Left cardiac atrium (tissue), 4 donors: Measurements from ENCODE around the gene DPYD. TPM values are rescaled to one million over a fixed set of nuclear protein-coding genes. Genes with fewer than 3 reads are reported as not detected.

Experiments used
- ATAC-seq, 2 donors: fragments of 200-7000 bp; cut with Tn5 transposase; one replicate each; pipeline ENCODE4 v1.9.1; 2020; ENCODE audit warnings: mild to moderate bottlenecking in 2 of 2, moderate library complexity in 2 of 2
- DNase-seq: peaks from one replicate; pipeline ENCODE4 v3.0.0-alpha.2; 2020
- intact Hi-C, 2 donors: fragments of 100-400 bp; cut with DNase I; formaldehyde crosslinking; loops; one replicate each; pipeline versions ENCODE4 v1.14.1 to v1.15.1; 2022 to 2023
- total RNA-seq, 2 donors: library from RNA; stranded (reverse); fragmentation: NEBNext Ultra II Directional; extraction: Animal tissue kit (Norgen Biotek cat#: 25700); gene quantifications; one replicate each; pipeline ENCODE4 v1.2.1, GENCODE V29; 2021
- donor health status: DM: no; HTN: yes; CAD: no.
- donor health status: DM: no; HTN: yes; CAD: no; lungs with severe emphysema.
- donor health status: DM: yes; HTN: yes; CAD: no.
- donor health status: Dilated cardiomyopathy.

Gene DPYD
- total RNA-seq, 2 donors from 2014 or later: 16.7 to 22.8 TPM

GRCh38 chr1:97588772-97589171 lies 332.1 kb downstream of the DPYD start:
- no peak for ATAC-seq

DNA sequence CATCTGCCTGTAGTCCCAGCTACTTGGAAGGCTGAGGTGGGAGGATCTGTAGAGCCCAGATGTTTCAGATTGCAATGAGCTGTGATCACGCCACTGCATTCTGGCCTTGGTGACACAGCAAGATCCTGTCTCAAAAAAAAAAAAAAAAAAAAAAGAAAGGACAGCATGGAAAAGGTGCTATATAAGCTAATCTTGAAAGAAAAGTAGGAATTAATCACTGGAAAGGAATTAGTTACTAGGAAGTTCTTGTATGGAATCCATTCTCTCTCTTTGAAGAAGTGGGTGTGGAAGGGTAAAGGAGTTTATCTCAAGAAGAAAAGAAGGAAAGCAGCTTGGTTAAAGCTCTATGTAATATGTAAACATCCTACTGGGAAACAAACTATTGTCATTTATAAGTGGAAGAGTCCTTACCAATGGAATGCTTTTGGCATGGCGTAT lies 339.2 kb downstream of the DPYD start:
- intact Hi-C loops: no loop called here
- DNase-seq (no peak), ATAC-seq (no peak)

More at GRCh38 chr1:97588772-97589171, 332.1 kb downstream of the DPYD start:
- intact Hi-C loops: no loop called here
- DNase-seq: no peak

GRCh38 chr1:97577613-97578012 lies 343.2 kb downstream of the DPYD start:
- ATAC-seq: no peak
- intact Hi-C loops: no loop called here
- DNase-seq: no peak

DNA sequence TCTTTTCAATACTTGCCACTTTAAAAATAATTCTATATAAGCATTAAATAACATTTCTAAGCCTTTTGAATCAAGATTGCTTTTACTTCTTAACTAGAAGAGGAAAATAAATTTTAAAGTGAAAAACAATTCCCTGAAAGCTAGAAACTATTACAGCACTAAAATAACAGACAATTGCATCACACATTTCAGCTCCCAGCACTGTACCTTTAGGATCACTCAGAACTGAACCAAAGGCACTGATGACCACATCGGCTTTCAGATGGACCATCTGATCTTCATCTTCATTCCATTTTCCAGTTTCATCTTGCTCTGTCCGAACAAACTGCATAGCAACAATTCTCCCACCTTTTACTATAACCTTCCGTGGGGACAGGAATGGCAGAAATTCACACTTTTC lies 347.3 kb downstream of the DPYD start:
- ATAC-seq (no peak), DNase-seq (no peak)
- intact Hi-C loops: no loop called here

DNA sequence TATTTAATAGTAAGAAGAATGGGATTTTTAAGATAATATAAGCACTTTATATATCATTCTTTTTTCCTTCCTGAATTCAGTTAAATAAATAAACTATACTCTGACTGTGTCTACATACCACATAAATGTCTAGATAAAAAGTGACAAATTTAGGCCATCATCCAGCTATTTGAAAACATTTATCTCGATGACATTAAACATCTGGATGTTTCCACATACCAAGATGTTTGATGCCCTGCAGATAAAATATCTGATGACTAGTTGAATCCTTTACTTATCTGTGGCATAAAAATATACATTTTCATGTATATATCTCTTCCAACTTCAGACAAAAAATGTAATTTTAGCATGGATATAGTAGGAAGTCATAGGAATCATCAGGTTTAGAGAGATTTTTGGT lies 348.3 kb downstream of the DPYD start:
- intact Hi-C loops: no loop called here
- no peak for ATAC-seq

GRCh38 chr1:97571760-97572159 lies 349.1 kb downstream of the DPYD start:
- no peak for DNase-seq
- ATAC-seq: no peak
- intact Hi-C loops: no loop called here

More for the DNA sequence above, 348.3 kb downstream of the DPYD start:
- DNase-seq: no peak

GRCh38 chr1:97570691-97571090 lies 350.1 kb downstream of the DPYD start:
- no peak for DNase-seq

DNA sequence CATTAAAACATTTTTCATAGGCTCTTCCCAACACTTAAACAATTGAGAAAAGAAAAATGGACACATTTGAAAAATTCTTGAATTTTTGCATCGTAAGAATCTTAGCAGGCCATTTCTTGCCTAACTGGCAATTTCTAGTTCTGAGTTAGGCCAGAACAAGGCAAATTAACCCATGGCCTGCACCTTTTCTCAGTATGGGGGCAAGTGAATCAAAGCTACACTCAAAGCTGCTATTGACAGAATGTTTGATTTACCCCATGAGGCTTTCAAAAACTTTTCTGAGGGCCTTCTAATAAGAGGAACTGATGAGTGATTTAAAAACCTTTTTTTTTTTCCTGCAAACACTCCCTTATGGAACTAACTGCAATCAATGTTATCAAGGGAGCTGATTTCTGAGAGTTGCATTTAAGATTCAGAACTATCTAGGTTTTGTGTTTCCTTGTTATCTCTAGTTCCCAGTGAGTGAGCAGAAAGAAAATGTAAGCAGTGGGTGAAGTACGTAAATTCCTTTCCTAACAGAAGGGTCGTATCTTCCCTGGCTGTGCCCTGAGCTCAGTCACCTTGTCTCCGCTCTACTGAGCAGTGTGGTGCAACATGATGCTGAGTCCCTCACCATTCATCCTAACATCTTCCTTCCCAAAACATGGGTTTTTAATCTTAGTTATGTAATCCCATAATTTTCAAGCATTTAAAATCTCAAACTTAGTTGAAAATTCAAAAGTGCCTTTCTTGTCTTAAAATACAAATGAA lies 353.7 kb downstream of the DPYD start:
- no peak for ATAC-seq
- DNase-seq: no peak
- intact Hi-C loops: no loop called here

More at GRCh38 chr1:97570691-97571090, 350.1 kb downstream of the DPYD start:
- ATAC-seq: no peak
- intact Hi-C loops: no loop called here

- ATAC-seq (no peak), DNase-seq (no peak)
- intact Hi-C loops: no loop called here
Observed at GRCh38 chr1:97565886-97566285, 354.9 kb downstream of the DPYD start.

DNA sequence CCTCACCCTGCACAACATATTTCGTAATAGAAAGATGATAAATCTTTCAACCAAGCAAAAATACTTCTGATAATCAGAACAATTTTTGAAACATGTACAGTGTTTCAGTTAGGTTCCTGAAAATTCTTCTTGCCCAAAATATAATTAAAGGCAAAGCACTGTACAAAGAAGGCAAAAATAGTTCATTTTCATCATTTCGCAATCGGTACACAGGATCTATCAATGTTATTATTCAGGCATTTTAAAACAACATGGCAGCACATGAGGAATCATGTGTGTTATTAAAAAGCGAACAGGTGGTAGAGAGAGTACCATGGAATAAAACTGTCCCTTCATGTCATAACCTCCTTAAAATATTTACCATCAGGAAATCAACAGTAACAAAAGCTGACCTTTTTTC lies 356.9 kb downstream of the DPYD start:
- intact Hi-C loops: no loop called here
- DNase-seq (no peak), ATAC-seq (no peak)

GRCh38 chr1:97562081-97562480 lies 358.8 kb downstream of the DPYD start:
- ATAC-seq: no peak
- DNase-seq: no peak
- intact Hi-C loops: no loop called here

DNA sequence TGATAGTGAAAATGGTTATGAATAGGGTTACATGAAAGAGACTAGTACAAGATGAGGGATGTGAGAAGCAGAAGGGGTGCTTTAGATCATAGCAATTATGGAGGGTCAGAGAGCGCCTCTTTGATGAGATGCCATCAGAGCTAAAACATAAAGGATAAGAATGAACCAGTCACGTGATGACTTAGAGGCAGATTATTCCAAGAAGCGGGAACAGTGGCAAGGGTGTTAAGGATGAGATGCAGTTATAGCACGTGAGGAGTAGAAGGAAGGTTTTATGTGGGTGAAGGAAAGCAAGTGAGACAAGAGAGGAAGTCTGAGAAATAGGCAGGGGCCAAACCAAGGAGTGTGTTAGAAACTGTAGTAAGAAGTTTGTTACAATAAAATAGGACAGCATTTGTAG lies 360.1 kb downstream of the DPYD start:
- intact Hi-C loops: no loop called here
- no peak for DNase-seq

GRCh38 chr1:97553971-97554370 lies 366.9 kb downstream of the DPYD start:
- intact Hi-C loops: no loop called here
- ATAC-seq: no peak

More for the DNA sequence above, 360.1 kb downstream of the DPYD start:
- ATAC-seq: no peak

GRCh38 chr1:97551113-97551512 lies 369.7 kb downstream of the DPYD start:
- intact Hi-C loops: no loop called here
- no peak for ATAC-seq

More at GRCh38 chr1:97553971-97554370, 366.9 kb downstream of the DPYD start:
- no peak for DNase-seq

GRCh38 chr1:97545446-97545845 lies 375.4 kb downstream of the DPYD start:
- DNase-seq (no peak), ATAC-seq (no peak)
- intact Hi-C loops: no loop called here

More at GRCh38 chr1:97551113-97551512, 369.7 kb downstream of the DPYD start:
- DNase-seq: no peak

GRCh38 chr1:97540346-97540888 lies 380.4 kb downstream of the DPYD start:
- intact Hi-C loops: no loop called here
- DNase-seq: no peak
- no peak for ATAC-seq

- intact Hi-C loops: no loop called here
- DNase-seq (no peak), ATAC-seq (no peak)
Observed at GRCh38 chr1:97538113-97538512, 382.7 kb downstream of the DPYD start.

- intact Hi-C loops: no loop called here
- DNase-seq (no peak), ATAC-seq (no peak)
Observed at GRCh38 chr1:97533358-97533757, 387.5 kb downstream of the DPYD start.

DNA sequence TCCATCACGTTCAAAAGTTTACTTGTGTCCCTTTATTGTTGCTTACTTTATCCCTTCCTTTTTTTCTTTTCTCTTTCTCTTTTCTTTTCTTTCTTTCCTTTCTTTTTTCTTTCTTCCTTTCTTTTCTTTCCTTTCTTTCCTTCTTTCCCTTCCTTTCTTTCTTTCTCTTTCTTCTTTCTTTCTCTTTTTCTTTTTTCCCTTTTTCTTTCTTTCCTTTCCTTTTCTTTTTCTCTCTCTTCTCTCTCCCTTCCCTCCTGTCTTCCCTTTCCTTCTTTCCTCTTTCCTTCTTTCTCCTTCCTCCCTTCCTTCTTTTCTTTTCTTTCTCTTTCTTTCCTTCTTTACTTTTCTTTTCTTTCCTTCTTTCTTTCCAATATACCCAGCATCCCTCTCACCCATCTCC lies 391.2 kb downstream of the DPYD start:
- DNase-seq (no peak), ATAC-seq (no peak)
- intact Hi-C loops: loop anchor here in 1 of 2 donors (10.0 kb wide), 1 partner anchor 395 kb away; no protein-coding TSS in a partner anchor

GRCh38 chr1:97524211-97524610 lies 396.6 kb downstream of the DPYD start:
- ATAC-seq (no peak), DNase-seq (no peak)
- intact Hi-C loops: loop anchor here in 1 of 2 donors (1.0 to 10.0 kb wide), 2 partner anchors 274 to 389 kb away; no protein-coding TSS in a partner anchor

DNA sequence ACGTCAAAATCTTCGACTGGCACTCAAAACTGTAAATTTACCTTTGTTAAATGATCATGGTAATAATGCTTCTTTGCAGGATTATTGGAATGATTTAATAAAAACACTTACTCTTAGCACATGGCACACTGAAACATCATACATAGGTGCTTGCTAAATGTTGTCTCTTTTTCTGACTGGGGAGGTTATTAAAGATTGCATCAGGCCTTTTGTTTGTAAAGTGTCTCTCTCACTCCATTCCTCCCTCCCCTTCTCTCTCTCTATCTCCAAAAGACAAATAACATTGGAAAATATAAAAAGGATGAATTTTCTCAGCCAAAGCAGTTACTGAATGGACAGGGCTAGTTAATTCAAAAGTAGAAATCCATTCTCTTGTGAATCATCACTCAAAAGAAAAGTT lies 404.2 kb downstream of the DPYD start:
- intact Hi-C loops: no loop called here
- DNase-seq: no peak
- ATAC-seq: no peak
